GM23248 (cell line): Measurements from ENCODE around the gene SUPT5H. TPM values are rescaled to one million over a fixed set of nuclear protein-coding genes. Genes with fewer than 3 reads are reported as not detected.
A peak's percentile ranks its signal among the peaks of the same experiment; 100 is the strongest.

Source experiments
- DNase-seq: peaks from one replicate; pipeline ENCODE4 v3.0.0-alpha.2; 2015
- H2AFZ ChIP-seq: fragments of 200-600 bp; sonication (generic); 2 replicates; pipeline ENCODE4 v1.6.1; 2016; ENCODE audit warnings: antibody characterized with exemption
- H3F3A ChIP-seq: fragments of 200-600 bp; sonication (generic); 2 replicates; pipeline ENCODE4 v1.6.1; 2016; ENCODE audit warnings: mild to moderate bottlenecking, antibody characterized with exemption, mixed run types; ENCODE audit not compliant: insufficient read depth
- H3K27ac ChIP-seq: fragments of 200-600 bp; sonication (generic); 2 replicates; pipeline ENCODE4 v1.5.1; 2016; ENCODE audit warnings: mild to moderate bottlenecking
- H3K27me3 ChIP-seq: fragments of 200-600 bp; sonication (generic); replicated peaks from 2 replicates; pipeline ENCODE4 v1.6.1; 2016; ENCODE audit warnings: mild to moderate bottlenecking; ENCODE audit not compliant: insufficient read depth
- H3K36me3 ChIP-seq: fragments of 200-600 bp; sonication (generic); 2 replicates; pipeline ENCODE4 v1.6.1; 2016; ENCODE audit warnings: low read depth, mild to moderate bottlenecking
- H3K4me1 ChIP-seq: fragments of 200-600 bp; sonication (generic); 2 replicates; pipeline ENCODE4 v1.6.1; 2016; ENCODE audit warnings: mild to moderate bottlenecking; ENCODE audit not compliant: insufficient read depth
- H3K4me2 ChIP-seq: fragments of 200-600 bp; sonication (generic); one replicate; pipeline ENCODE4 v1.6.1; 2016; ENCODE audit warnings: mild to moderate bottlenecking; ENCODE audit not compliant: unreplicated experiment
- H3K4me3 ChIP-seq: fragments of 200-600 bp; sonication (generic); 2 replicates; pipeline ENCODE4 v1.5.1; 2016; ENCODE audit warnings: mild to moderate bottlenecking
- H3K79me2 ChIP-seq: fragments of 200-600 bp; sonication (generic); 2 replicates; pipeline ENCODE4 v1.6.1; 2016; ENCODE audit warnings: mild to moderate bottlenecking; ENCODE audit not compliant: insufficient read depth
- H3K9ac ChIP-seq: fragments of 200-600 bp; sonication (generic); 2 replicates; pipeline ENCODE4 v1.6.1; 2016; ENCODE audit warnings: mild to moderate bottlenecking
- H3K9me2 ChIP-seq: fragments of 200-600 bp; sonication (generic); 2 replicates; pipeline ENCODE4 v1.6.1; 2016; ENCODE audit warnings: mixed run types, mild to moderate bottlenecking, moderate library complexity; ENCODE audit not compliant: insufficient read depth
- H3K9me3 ChIP-seq: fragments of 200-600 bp; sonication (generic); one replicate; pipeline ENCODE4 v1.6.1; 2017; ENCODE audit warnings: low read depth
- H4K20me1 ChIP-seq: fragments of 200-600 bp; sonication (generic); 2 replicates; pipeline ENCODE4 v1.6.0; 2016; ENCODE audit not compliant: insufficient read depth
- EZH2 ChIP-seq: fragments of 200-600 bp; sonication (generic); IDR thresholded peaks from 2 replicates; pipeline ENCODE4 v1.6.1; 2018; ENCODE audit warnings: antibody characterized with exemption, mild to moderate bottlenecking; ENCODE audit not compliant: insufficient read depth, poor library complexity, severe bottlenecking
- EZH2phosphoT487 ChIP-seq: fragments of 200-600 bp; sonication (generic); IDR thresholded peaks from 2 replicates; pipeline ENCODE4 v1.6.1; 2018; ENCODE audit warnings: antibody characterized with exemption, moderate library complexity, mild to moderate bottlenecking, low read depth; ENCODE audit not compliant: insufficient read depth
- WGBS, 2 experiments: methylation state at CpG; one replicate each; pipeline ENCODE4 v1.1.6; 2015 to 2017; ENCODE audit warnings: low lambda C conversion rate in 2 of 2, low coverage in 1 of 2; ENCODE audit errors: missing lambda C conversion rate in 2 of 2; 5-methylcytosine and 5-hydroxymethylcytosine counted together
- in situ Hi-C: fragments of 300-500 bp; cut with MboI; formaldehyde crosslinking; loops from 2 replicates; pipeline ENCODE4 v1.15.0; 2020
- polyA plus RNA-seq: library from polyadenylated mRNA; unstranded; fragments of >200 nt; fragmentation: Nextera tagmentation; extraction: Ambion mirVana; gene quantifications from 2 replicates; pipeline ENCODE4 v1.2.1, GENCODE V29; 2016
- total RNA-seq: library from RNA; depleted of rRNA; stranded (reverse); fragments of >200 nt; shearing (Covaris generic); gene quantifications from 2 replicates; pipeline ENCODE4 v1.2.3, GENCODE V29; 2014

Gene SUPT5H
- total and polyA plus RNA-seq, 2 experiments from 2014 or later, result 76.5 to 125 TPM

DNA sequence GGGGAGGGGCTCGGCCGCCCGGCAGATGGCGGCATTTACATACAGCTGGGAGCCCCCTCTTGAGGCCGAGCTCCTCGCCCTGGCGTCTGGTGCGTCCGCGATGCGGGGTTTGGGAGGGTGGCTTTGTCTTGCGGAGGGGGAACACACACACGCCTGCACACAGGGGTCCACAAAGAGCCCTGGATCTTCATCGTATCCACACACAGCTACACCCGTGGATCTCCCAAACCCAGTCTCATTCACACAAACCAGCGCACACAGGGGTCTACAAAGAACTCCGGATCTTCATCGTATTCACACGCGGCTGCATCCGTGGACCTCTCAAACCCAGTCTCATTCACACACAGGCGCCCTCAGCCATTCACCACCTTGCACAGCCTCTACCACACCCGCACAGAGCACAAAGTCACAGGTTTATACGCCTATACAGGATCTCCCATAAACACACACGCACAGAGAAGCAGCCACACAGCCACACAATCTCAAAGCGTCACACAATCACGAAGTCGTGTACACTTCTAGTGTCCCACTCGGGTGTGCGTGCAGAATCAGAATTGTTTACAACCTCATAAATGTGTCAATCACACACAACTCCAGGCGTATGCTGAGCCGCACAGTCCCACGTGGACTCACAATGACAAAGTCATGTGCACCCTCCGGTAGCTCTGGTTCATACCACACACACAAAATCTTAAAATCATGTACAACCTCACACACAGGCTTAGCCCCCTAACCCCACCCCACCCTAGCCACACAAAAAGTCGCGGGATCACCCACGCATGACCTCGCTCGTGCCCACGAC, 52.8 kb downstream of the SUPT5H start:
- Histone ChIP-seq H2AFZ (peak overlapping the region; percentile 42), H3K9me3 (no peaks in the 10 kb centered on the region), H3K4me2 (peak overlapping the region; percentile 30), H3K4me3 (peak overlapping the region; percentile 18; the same call in 1 of the 2 replicates), H3K79me2 (no peaks in the 10 kb centered on the region), H3K4me1 (0 out of 2 replicates have a peak, but pooled peaks cover 5% of the 10 kb centered on the region), H4K20me1 (no peaks in the 10 kb centered on the region), H3K9ac (no peak overlapping the region), H3K27me3 (peaks cover 45% of the 10 kb centered on the region), H3K27ac (no peak overlapping the region), H3K36me3 (no peaks in the 10 kb centered on the region), H3F3A (no peaks in the 10 kb centered on the region), H3K9me2 (no peaks in the 10 kb centered on the region)
- DNase-seq, result peak; percentile 57
- in situ Hi-C loops, result no loop called here
- TF ChIP-seq EZH2 (peak; percentile 47), EZH2phosphoT487 (no peak)
- WGBS, 2 experiments, result 1 to 4% methylated on average over 36 to 40 of the region's 40 CpGs

DNA sequence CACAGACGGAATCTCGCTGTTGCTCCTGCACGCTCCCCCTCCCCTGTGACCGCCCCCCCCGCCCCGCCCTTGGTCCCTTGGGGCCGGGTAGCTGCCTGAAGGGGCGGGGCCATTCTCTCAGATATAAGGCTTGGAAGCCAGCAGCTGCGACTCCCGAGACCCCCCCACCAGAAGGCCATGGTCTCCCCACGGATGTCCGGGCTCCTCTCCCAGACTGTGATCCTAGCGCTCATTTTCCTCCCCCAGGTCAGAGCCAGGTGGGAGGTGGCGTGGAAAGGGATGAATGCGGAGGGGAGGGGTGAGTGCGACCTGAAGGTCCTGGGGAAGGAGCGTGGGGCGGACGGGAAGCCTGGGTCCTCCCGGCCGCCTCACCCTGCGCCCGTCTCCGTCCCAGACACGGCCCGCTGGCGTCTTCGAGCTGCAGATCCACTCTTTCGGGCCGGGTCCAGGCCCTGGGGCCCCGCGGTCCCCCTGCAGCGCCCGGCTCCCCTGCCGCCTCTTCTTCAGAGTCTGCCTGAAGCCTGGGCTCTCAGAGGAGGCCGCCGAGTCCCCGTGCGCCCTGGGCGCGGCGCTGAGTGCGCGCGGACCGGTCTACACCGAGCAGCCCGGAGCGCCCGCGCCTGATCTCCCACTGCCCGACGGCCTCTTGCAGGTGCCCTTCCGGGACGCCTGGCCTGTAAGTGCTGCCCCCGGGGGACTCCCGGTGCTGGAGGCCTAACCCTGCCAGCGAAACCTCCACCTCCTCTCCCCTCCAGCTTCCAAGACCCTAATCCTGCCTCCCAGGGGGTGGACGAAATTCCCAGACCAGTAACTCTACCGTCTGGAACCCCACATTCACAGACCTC, 53.6 kb downstream of the SUPT5H start, which contains the start of gene DLL3:
Gene DLL3 (plus strand): TSS at position 150 of the 845 bp plus-strand sequence. CDS start 28 bp downstream, at position 178.
- 0 out of 2 replicates have a peak, but pooled peaks cover 5% of the 10 kb centered on the region for H3K4me1 ChIP-seq
- TF ChIP-seq EZH2phosphoT487 (no peak), EZH2 (no peak)
- H2AFZ ChIP-seq, result peak within 1 kb of the TSS; percentile 42
- peak within 1 kb of the TSS; percentile 30 for H3K4me2 ChIP-seq
- H4K20me1 ChIP-seq, result no peaks in the 10 kb centered on the region
- whole genome bisulfite sequencing, 2 experiments, result 2% methylated on average over 40 to 55 of the region's 60 CpGs
- H3K4me3 ChIP-seq, result peak within 1 kb of the TSS; percentile 18; the same call in 1 of the 2 replicates
- in situ Hi-C loops, result no loop called here
- no peaks in the 10 kb centered on the region for H3K9me2 ChIP-seq
- no peaks in the 10 kb centered on the region for H3K9me3 ChIP-seq
- H3K36me3 ChIP-seq, result no peaks in the 10 kb centered on the region
- peak; percentile 33 for DNase-seq
- H3K27me3 ChIP-seq, result peaks cover 45% of the 10 kb centered on the region
- no peaks in the 10 kb centered on the region for H3K79me2 ChIP-seq
- H3K27ac ChIP-seq, result no peak within 1 kb of the TSS
- no peaks in the 10 kb centered on the region for H3F3A ChIP-seq
- H3K9ac ChIP-seq, result no peak within 1 kb of the TSS

DNA sequence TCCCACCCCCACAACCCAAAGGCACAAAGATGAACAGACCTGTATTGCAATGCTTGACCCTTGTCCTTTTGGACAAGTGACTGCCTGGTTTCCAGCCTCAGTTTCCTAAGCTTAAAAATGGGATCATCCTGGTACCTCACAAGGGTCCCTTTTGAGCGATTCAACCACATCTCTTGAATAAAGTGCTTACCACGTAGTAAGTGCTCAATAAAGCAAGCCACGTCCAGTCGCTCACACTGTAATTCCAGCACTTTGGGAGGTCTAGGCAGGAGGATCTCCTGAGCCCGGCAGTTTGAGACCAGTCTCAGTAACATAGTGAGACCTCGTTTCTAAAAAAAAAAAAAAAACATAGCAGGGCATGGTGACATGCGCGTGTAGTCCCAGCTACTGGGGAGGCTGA, 54.5 kb downstream of the SUPT5H start:
- Histone ChIP-seq H3K9me2 (no peaks in the 10 kb centered on the region), H4K20me1 (no peaks in the 10 kb centered on the region), H3K4me1 (0 out of 2 replicates have a peak, but pooled peaks cover 5% of the 10 kb centered on the region), H3K9ac (no peak overlapping the region), H3K79me2 (no peaks in the 10 kb centered on the region), H3F3A (no peaks in the 10 kb centered on the region), H3K27me3 (peaks cover 45% of the 10 kb centered on the region), H3K4me2 (no peak overlapping the region), H3K4me3 (no peak overlapping the region), H3K9me3 (no peaks in the 10 kb centered on the region), H3K36me3 (no peaks in the 10 kb centered on the region), H2AFZ (no peak overlapping the region), H3K27ac (no peak overlapping the region)
- in situ Hi-C loops, result no loop called here
- TF ChIP-seq EZH2 (no peak), EZH2phosphoT487 (no peak)
- DNase-seq, result no peak
- WGBS, 2 experiments, result 55 to 63% methylated on average over 8 of the region's 8 CpGs

DNA sequence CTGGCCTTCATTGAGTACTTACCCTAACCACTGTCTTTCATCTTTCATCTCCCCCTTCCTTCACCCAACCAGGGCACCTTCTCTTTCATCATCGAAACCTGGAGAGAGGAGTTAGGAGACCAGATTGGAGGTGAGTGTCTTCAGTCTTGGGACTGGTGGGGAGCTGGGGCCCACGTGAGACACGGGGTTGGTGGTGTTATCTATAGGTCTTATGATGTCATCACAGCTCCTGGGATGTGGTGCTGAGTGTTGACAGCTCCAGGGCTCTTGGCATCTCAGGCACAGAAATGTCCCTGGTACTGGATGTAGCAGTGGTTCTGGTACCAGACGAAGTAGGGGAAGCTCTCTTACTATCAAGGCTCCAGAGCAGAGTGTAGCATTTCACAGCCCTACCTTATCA, 55.2 kb downstream of the SUPT5H start:
- Histone ChIP-seq H3K36me3 (no peaks in the 10 kb centered on the region), H3K27me3 (peaks cover 45% of the 10 kb centered on the region), H4K20me1 (no peaks in the 10 kb centered on the region), H3K79me2 (no peaks in the 10 kb centered on the region), H3K9me3 (no peaks in the 10 kb centered on the region), H3K4me3 (no peak overlapping the region), H3K9me2 (no peaks in the 10 kb centered on the region), H3K27ac (no peak overlapping the region), H3K9ac (no peak overlapping the region), H3K4me2 (no peak overlapping the region), H3F3A (no peaks in the 10 kb centered on the region), H3K4me1 (0 out of 2 replicates have a peak, but pooled peaks cover 5% of the 10 kb centered on the region), H2AFZ (no peak overlapping the region)
- 24 to 28% methylated on average over 4 of the region's 4 CpGs for WGBS, 2 experiments
- in situ Hi-C loops, result no loop called here
- no peak for DNase-seq
- TF ChIP-seq EZH2 (no peak), EZH2phosphoT487 (no peak)
